ENCODE measurements around the gene C2orf74. TPM values are rescaled to one million over a fixed set of nuclear protein-coding genes. Genes with fewer than 3 reads are reported as not detected.
"Not testable (repeated sequence)": the region's sequence is repeated elsewhere in the genome, so short reads cannot be mapped to it uniquely, and the experiment has no call there.

The C2orf74 gene
- total and polyA plus RNA-seq, 7 donors, result 7.1 to 16.6 (median 13.4) TPM

DNA sequence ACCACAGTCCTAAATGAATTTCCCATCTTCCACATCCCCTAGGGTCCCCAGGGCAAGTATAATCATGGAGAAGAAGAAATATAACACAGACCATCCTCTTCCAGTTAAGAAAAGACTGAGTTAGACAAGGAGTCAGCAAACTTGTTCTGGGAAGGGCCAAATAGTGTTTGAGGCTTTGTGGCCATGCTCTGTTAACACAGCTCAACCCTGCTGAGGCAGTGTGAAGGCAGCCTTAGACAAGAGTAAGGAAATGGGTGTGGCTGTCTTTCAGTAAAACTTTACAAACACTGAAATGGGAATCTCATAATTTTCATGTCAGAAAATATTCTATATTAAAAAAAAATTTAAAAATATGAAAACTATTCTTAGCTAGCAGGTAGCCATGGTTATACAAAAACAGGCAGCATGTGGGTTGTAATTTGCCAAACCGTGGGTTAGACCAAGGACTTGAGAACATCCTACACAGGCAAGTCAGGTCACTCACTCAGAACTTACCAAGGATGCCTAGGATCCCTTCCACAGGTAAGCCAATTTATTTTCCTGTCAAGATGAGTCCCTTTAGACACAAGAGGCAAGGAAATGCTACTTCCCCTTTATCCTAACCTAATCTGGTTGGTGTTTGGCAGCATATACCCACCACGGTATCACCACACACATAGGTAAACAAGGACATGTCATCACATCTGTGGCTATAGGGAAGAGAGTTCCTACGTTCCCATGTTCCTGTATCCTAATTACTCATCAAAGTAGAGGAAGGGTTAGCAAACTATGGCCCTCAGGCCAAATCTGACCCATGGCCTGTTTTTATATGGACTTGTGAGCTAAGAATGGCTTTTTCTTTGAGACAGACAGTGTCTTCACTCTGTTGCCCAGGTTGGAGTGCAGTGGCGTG lies 31.9 kb downstream of the C2orf74 start:
- no peak for DNase-seq
- intact Hi-C loops (cut with DNase I), result loop anchor here in 1 of 2 donors (5.0 kb wide), 1 partner anchor 33 kb away; no protein-coding TSS in a partner anchor
- Histone ChIP-seq H3K36me3 (ENCODE audit: insufficient read depth in 1 of 2, low read depth in 1 of 2) (peaks cover 0 to 60% of the 10 kb centered on the region in 2 donors), H3K27me3 (ENCODE audit: insufficient read depth in 3 of 3, low read length in 2 of 3) (no peaks in the 10 kb centered on the region), H3K27ac (no peak overlapping the region), H3K4me3 (no peak overlapping the region), H3K4me1 (no peaks in the 10 kb centered on the region), H3K9me3 (no peaks in the 10 kb centered on the region)
- TF ChIP-seq CTCF (IDR thresholded peaks at IDR 0.05), result no peak
- ATAC-seq, result peak in 1 of 4 donors; percentile 19
- 83 to 87% (median 87%) methylated on average over 4 of the region's 4 CpGs for WGBS, 3 donors

DNA sequence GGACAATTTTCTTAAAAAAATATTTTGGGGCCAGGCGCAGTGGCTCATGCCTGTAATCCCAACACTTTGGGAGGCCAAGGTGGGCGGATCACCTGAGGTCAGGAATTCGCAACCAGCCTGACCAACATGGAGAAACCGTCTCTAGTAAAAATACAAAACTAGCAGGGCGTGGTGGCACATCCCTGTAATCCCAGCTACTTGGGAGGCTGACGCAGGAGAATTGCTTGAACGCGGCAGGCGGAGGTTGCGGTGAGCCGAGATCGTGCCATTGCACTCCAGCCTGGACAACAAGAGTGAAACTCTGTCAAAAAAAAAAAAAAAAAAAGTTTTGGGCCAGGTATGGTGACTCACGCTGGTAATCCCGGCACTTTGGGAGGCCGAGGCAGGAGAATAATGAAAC lies 32.7 kb downstream of the C2orf74 start:
- H3K27ac ChIP-seq; ATAC-seq; H3K4me1 ChIP-seq; H3K27me3 ChIP-seq (ENCODE audit: insufficient read depth in 3 of 3, low read length in 2 of 3); DNase-seq; H3K9me3 ChIP-seq; H3K4me3 ChIP-seq: not testable (repeated sequence)
- WGBS, 3 donors, result 94 to 100% (median 95%) methylated on average over 15 of the region's 15 CpGs
- peaks cover 0 to 60% of the 10 kb centered on the region in 2 donors for H3K36me3 ChIP-seq (ENCODE audit: insufficient read depth in 1 of 2, low read depth in 1 of 2)
- intact Hi-C loops (cut with DNase I), result loop anchor here in 1 of 2 donors (5.0 kb wide), 1 partner anchor 33 kb away; no protein-coding TSS in a partner anchor

- TF ChIP-seq CTCF (IDR thresholded peaks at IDR 0.05), result no peak
- 63 to 69% (median 67%) methylated on average over 7 of the region's 7 CpGs for WGBS, 3 donors
- Histone ChIP-seq H3K27me3 (ENCODE audit: insufficient read depth in 3 of 3, low read length in 2 of 3) (no peaks in the 10 kb centered on the region), H3K27ac (peak overlapping the region; percentile 62), H3K9me3 (no peaks in the 10 kb centered on the region), H3K4me1 (no peaks in the 10 kb centered on the region), H3K36me3 (ENCODE audit: insufficient read depth in 1 of 2, low read depth in 1 of 2) (peaks cover 0 to 59% of the 10 kb centered on the region in 2 donors), H3K4me3 (no peak overlapping the region)
- ATAC-seq (peak; percentile 68 to 84 (median 76)), DNase-seq (no peak)
- intact Hi-C loops (cut with DNase I), result no loop called here
These were observed 34.7 kb downstream of the C2orf74 start for GRCh38 chr2:61196671-61197070.

GRCh38 chr2:61205132-61205531 lies 43.1 kb downstream of the C2orf74 start:
- no peaks in the 10 kb centered on the region for H3K9me3 ChIP-seq
- 83 to 86% (median 84%) methylated on average over 7 of the region's 7 CpGs for whole genome bisulfite sequencing, 3 donors
- no peak overlapping the region for H3K4me3 ChIP-seq
- TF ChIP-seq CTCF (IDR thresholded peaks at IDR 0.05), result no peak
- ATAC-seq (no peak), DNase-seq (no peak)
- H3K4me1 ChIP-seq, result peaks cover 9% of the 10 kb centered on the region
- H3K36me3 ChIP-seq (ENCODE audit: insufficient read depth in 1 of 2, low read depth in 1 of 2), result peaks cover 7 to 94% of the 10 kb centered on the region in 2 donors
- H3K27me3 ChIP-seq (ENCODE audit: insufficient read depth in 3 of 3, low read length in 2 of 3), result no peaks in the 10 kb centered on the region
- H3K27ac ChIP-seq, result no peak overlapping the region
- intact Hi-C loops (cut with DNase I), result no loop called here

- Histone ChIP-seq H3K27ac (peak overlapping the region; percentile 67), H3K9me3 (no peaks in the 10 kb centered on the region), H3K27me3 (ENCODE audit: insufficient read depth in 3 of 3, low read length in 2 of 3) (no peaks in the 10 kb centered on the region), H3K36me3 (ENCODE audit: insufficient read depth in 1 of 2, low read depth in 1 of 2) (peaks cover 7 to 79% of the 10 kb centered on the region in 2 donors), H3K4me1 (peaks cover 22% of the 10 kb centered on the region), H3K4me3 (no peak overlapping the region)
- ATAC-seq (peak; percentile 94 to 97 (median 95)), DNase-seq (no peak)
- WGBS, 3 donors, result 86 to 87% (median 86%) methylated on average over 5 of the region's 5 CpGs
- intact Hi-C loops (cut with DNase I), result no loop called here
- TF ChIP-seq CTCF (IDR thresholded peaks at IDR 0.05), result no peak
These were observed 48.5 kb downstream of the C2orf74 start for GRCh38 chr2:61210332-61210981.

Measured in psoas muscle (tissue), 8 donors.